SK-N-SH (cell line): ENCODE data around the gene OLFML1. TPM values are rescaled to one million over a fixed set of nuclear protein-coding genes. Genes with fewer than 3 reads are reported as not detected.

Experiments
- CTCF ChIA-PET: fragments of 300-600, 350-600 bp; formaldehyde crosslinking; extraction: SDS; loops from one replicate; lab custom pipeline; 2021; lab: Yijun Ruan, JAX
- POLR2A ChIA-PET: fragments of 350-600 bp; sonication (Branson Sonifier 250); formaldehyde crosslinking; extraction: SDS; loops from one replicate; lab custom pipeline; 2020; ENCODE audit warnings: antibody characterized with exemption, inconsistent platforms; lab: Yijun Ruan, JAX
- DNase-seq: peaks from one replicate; pipeline ENCODE4 v3.0.0; 2012
- H2AFZ ChIP-seq: fragments of 200-600 bp; sonication (generic); 2 replicates; pipeline ENCODE4 v1.8.1; 2016; ENCODE audit warnings: antibody characterized with exemption, mild to moderate bottlenecking, low read depth
- H3F3A ChIP-seq: fragments of 200-600 bp; sonication (generic); replicated peaks from 2 replicates; pipeline ENCODE3; 2016; ENCODE audit warnings: antibody characterized with exemption, mild to moderate bottlenecking; ENCODE audit not compliant: insufficient read depth
- H3K27ac ChIP-seq, 2 experiments: fragments of 200-500 bp in 1 of 2; fragments of 200-600 bp in 1 of 2; sonication (Bioruptor generic) in 1 of 2; sonication (generic), shearing (Covaris generic) in 1 of 2; 2 replicates each; pipeline versions ENCODE4 v1.5.1 to v1.6.1; 2014 to 2016; ENCODE audit warnings: low read depth in 2 of 2, inconsistent platforms in 1 of 2, low read length in 1 of 2, mild to moderate bottlenecking in 1 of 2, mixed read lengths in 1 of 2
- H3K27me3 ChIP-seq: fragments of 200-600 bp; sonication (generic), shearing (Covaris generic); 2 replicates; pipeline ENCODE4 v1.6.1; 2016; ENCODE audit warnings: mixed run types; ENCODE audit not compliant: insufficient read depth
- H3K36me3 ChIP-seq, 2 experiments: fragments of 200-500 bp in 1 of 2; fragments of 200-600 bp in 1 of 2; sonication (Bioruptor generic) in 1 of 2; sonication (generic) in 1 of 2; replicated peaks in 1 of 2; 2 replicates each; pipeline versions ENCODE3 to v1.5.1; 2014 to 2016; ENCODE audit warnings: low read length in 1 of 2, mild to moderate bottlenecking in 1 of 2; ENCODE audit not compliant: insufficient read depth in 2 of 2, control insufficient read depth in 1 of 2
- H3K4me1 ChIP-seq, 2 experiments: fragments of 200-500 bp in 1 of 2; fragments of 200-600 bp in 1 of 2; sonication (Bioruptor generic) in 1 of 2; sonication (generic), shearing (Covaris generic) in 1 of 2; 2 replicates each; pipeline versions ENCODE4 v1.5.1 to v1.6.1; 2014 to 2016; ENCODE audit warnings: low read depth in 1 of 2, low read length in 1 of 2, mixed run types in 1 of 2; ENCODE audit not compliant: insufficient read depth in 2 of 2, control insufficient read depth in 1 of 2
- H3K4me2 ChIP-seq: fragments of 200-600 bp; sonication (generic), shearing (Covaris generic); 2 replicates; pipeline ENCODE4 v1.6.1; 2017; ENCODE audit warnings: mixed run types
- H3K4me3 ChIP-seq, 2 experiments: fragments of 200-500 bp in 1 of 2; fragments of 200-600 bp in 1 of 2; sonication (Bioruptor generic) in 1 of 2; sonication (generic), shearing (Covaris generic) in 1 of 2; 2 replicates each; pipeline versions ENCODE4 v1.5.1 to v1.8.1; 2014 to 2016; ENCODE audit warnings: low read depth in 2 of 2, inconsistent platforms in 1 of 2, low read length in 1 of 2, mild to moderate bottlenecking in 1 of 2, mixed read lengths in 1 of 2, moderate library complexity in 1 of 2
- H3K79me2 ChIP-seq: fragments of 200-600 bp; sonication (generic); 2 replicates; pipeline ENCODE4 v1.8.1; 2017; ENCODE audit warnings: mild to moderate bottlenecking; ENCODE audit not compliant: insufficient read depth
- H3K9ac ChIP-seq: fragments of 200-600 bp; sonication (generic); 2 replicates; pipeline ENCODE4 v1.6.1; 2017; ENCODE audit warnings: mixed run types
- H3K9me2 ChIP-seq: fragments of 200-600 bp; sonication (generic); 2 replicates; pipeline ENCODE4 v1.6.1; 2017; ENCODE audit warnings: mixed run types
- H3K9me3 ChIP-seq: fragments of 200-600 bp; sonication (generic); 2 replicates; pipeline ENCODE4 v1.6.1; 2017; ENCODE audit warnings: mixed run types, mild to moderate bottlenecking, moderate library complexity
- H4K20me1 ChIP-seq: fragments of 200-600 bp; sonication (generic); 2 replicates; pipeline ENCODE4 v1.6.1; 2017; ENCODE audit warnings: mild to moderate bottlenecking, mixed run types; ENCODE audit not compliant: insufficient read depth
- ELF1 ChIP-seq: IDR thresholded peaks from 2 replicates; pipeline ENCODE4 v1.4.0; 2012
- EZH2phosphoT487 ChIP-seq: fragments of 200-600 bp; sonication (generic); IDR thresholded peaks from 2 replicates; pipeline ENCODE4 v1.6.1; 2017; ENCODE audit warnings: low read depth, mixed run types, mild to moderate bottlenecking, antibody characterized with exemption, moderate library complexity, borderline replicate concordance
- GABPA ChIP-seq: IDR thresholded peaks from 2 replicates; pipeline ENCODE4 v1.4.0; 2012; ENCODE audit warnings: low read depth, mild to moderate bottlenecking
- GATA2 ChIP-seq: sonication (generic); formaldehyde crosslinking; IDR thresholded peaks from 2 replicates; pipeline ENCODE4 v1.5.0; 2020; ENCODE audit warnings: mild to moderate bottlenecking, missing genetic modification reagents
- MEF2A ChIP-seq: IDR thresholded peaks from 2 replicates; pipeline ENCODE4 v1.4.0; 2012; ENCODE audit warnings: low read depth, borderline replicate concordance
- MXI1 ChIP-seq: IDR thresholded peaks from 2 replicates; pipeline ENCODE4 v1.6.1; 2012; ENCODE audit warnings: mild to moderate bottlenecking, low read depth, low read length, improper control_type of control experiment
- RAD21 ChIP-seq: IDR thresholded peaks from 2 replicates; pipeline ENCODE4 v1.6.1; 2012; ENCODE audit warnings: mild to moderate bottlenecking, low read length
- RXRA ChIP-seq: IDR thresholded peaks from 2 replicates; pipeline ENCODE4 v1.4.0; 2012; ENCODE audit warnings: low read depth, mild to moderate bottlenecking, borderline replicate concordance
- TAF1 ChIP-seq: IDR thresholded peaks from 2 replicates; pipeline ENCODE4 v1.6.1; 2012; ENCODE audit warnings: low read depth, mild to moderate bottlenecking, low read length, moderate library complexity, borderline replicate concordance
- USF1 ChIP-seq: IDR thresholded peaks from 2 replicates; pipeline ENCODE4 v1.4.0; 2012; ENCODE audit warnings: low read depth, borderline replicate concordance
- YY1 ChIP-seq: IDR thresholded peaks from 2 replicates; pipeline ENCODE4 v1.4.0; 2012; ENCODE audit warnings: low read depth, mild to moderate bottlenecking
- WGBS: methylation state at CpG from one replicate; pipeline ENCODE4 v1.1.6; 2017; ENCODE audit warnings: low lambda C conversion rate; 5-methylcytosine and 5-hydroxymethylcytosine counted together
- polyA plus RNA-seq, 3 experiments: library from polyadenylated mRNA; depleted of rRNA; stranded (reverse); fragments of >200 nt; gene quantifications; 2 replicates each; pipeline ENCODE4 v1.2.3, GENCODE V29; 2012

OLFML1 gene
- polyA plus RNA-seq, 1 of the 3 experiments (the other 2 are of a cell fraction), result not detected

GRCh38 chr11:7528514-7529049 is 43.3 kb downstream of the OLFML1 start:
- POLR2A ChIA-PET, result no interaction called here
- no peaks in the 10 kb centered on the region for H3K79me2 ChIP-seq
- H2AFZ ChIP-seq, result no peak overlapping the region
- H3K9me3 ChIP-seq, result no peaks in the 10 kb centered on the region
- H3K4me3 ChIP-seq, result no peak overlapping the region
- 43% methylated on average over 4 of the region's 4 CpGs for WGBS
- no peak overlapping the region for H3K9ac ChIP-seq
- peaks cover 8% of the 10 kb centered on the region; the same call in 1 of the 2 replicates for H3K27me3 ChIP-seq
- no peaks in the 10 kb centered on the region for H4K20me1 ChIP-seq
- H3K4me1 ChIP-seq, result no peaks in the 10 kb centered on the region
- H3K9me2 ChIP-seq, result no peaks in the 10 kb centered on the region
- CTCF ChIA-PET, result interaction anchor here (1.3 kb wide), 1 partner anchor 16 kb away, joined by 4 read pairs; no protein-coding TSS in a partner anchor
- TF ChIP-seq RAD21 (no peak), GABPA (no peak), MXI1 (no peak), ELF1 (no peak), EZH2phosphoT487 (no peak), RXRA (no peak), YY1 (no peak), MEF2A (no peak)
- H3K36me3 ChIP-seq, result no peaks in the 10 kb centered on the region
- DNase-seq, result no peak
- no peak overlapping the region for H3K27ac ChIP-seq
- no peak overlapping the region for H3K4me2 ChIP-seq
- H3F3A ChIP-seq, result no peaks in the 10 kb centered on the region

- 46% methylated on average over 1 of the region's 1 CpG for WGBS
- Histone ChIP-seq H3K79me2 (no peaks in the 10 kb centered on the region), H3K4me2 (no peak overlapping the region), H3K9me3 (no peaks in the 10 kb centered on the region), H3K4me1 (peaks cover 0 to 4% of the 10 kb centered on the region in 2 experiments; a peak in 1 of 4 replicates), H3K27ac (no peak overlapping the region), H3K36me3 (no peaks in the 10 kb centered on the region), H3K9ac (no peak overlapping the region), H3K27me3 (peaks cover 8% of the 10 kb centered on the region; the same call in 1 of the 2 replicates), H3K9me2 (no peaks in the 10 kb centered on the region), H2AFZ (no peak overlapping the region), H3K4me3 (no peak overlapping the region), H4K20me1 (no peaks in the 10 kb centered on the region), H3F3A (no peaks in the 10 kb centered on the region)
- no peak for DNase-seq
- TF ChIP-seq USF1 (no peak), MEF2A (no peak), TAF1 (no peak), RXRA (no peak), GATA2 (CRISPR knock-in tag) (no peak), GABPA (no peak)
- ChIA-PET CTCF (interaction anchor here (0.9 to 1.1 kb wide), 7 partner anchors 11 to 432 kb away, joined by 3 read pairs; partner anchors contain the start of gene PPFIBP2), POLR2A (no interaction called here)
Measured at GRCh38 chr11:7530013-7530640, 44.8 kb downstream of the OLFML1 start.
